ENCODE results near the gene MAP2K3.
"Not testable (repeated sequence)": the region's sequence is repeated elsewhere in the genome, so short reads cannot be mapped to it uniquely, and the experiment has no call there.

MAP2K3 gene

GRCh38 chr17:21324741-21325140, 40.2 kb downstream of the MAP2K3 start:
- FAIRE-seq; DNase-seq (ENCODE audit: low spot score): not testable (repeated sequence)

DNA sequence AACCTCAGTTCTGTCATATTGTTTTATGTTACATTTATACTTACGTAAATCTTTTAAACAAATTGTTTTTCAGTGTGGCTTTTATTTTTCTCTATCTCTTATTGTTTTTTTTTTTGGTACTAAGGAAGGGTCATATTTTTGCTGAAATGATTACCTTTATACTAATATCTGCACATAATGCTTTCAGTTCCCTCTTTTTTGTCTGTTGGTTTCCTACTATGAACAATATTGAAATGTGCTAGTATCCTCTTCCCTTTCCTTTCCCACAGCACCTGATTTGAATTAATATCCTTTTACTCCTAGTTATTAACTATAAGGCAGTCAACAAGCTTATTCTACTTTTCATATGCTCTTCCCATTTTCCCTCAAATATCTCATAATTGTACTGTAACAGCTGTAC, 43.4 kb downstream of the MAP2K3 start:
- FAIRE-seq; DNase-seq (ENCODE audit: low spot score): not testable (repeated sequence)

- not testable (repeated sequence) for DNase-seq (ENCODE audit: low spot score); FAIRE-seq
These were observed 44.3 kb downstream of the MAP2K3 start for GRCh38 chr17:21328778-21329177.

- DNase-seq (ENCODE audit: low spot score) (no peak), FAIRE-seq (no peak)
These were observed 46.1 kb downstream of the MAP2K3 start for GRCh38 chr17:21330436-21331160.

DNA sequence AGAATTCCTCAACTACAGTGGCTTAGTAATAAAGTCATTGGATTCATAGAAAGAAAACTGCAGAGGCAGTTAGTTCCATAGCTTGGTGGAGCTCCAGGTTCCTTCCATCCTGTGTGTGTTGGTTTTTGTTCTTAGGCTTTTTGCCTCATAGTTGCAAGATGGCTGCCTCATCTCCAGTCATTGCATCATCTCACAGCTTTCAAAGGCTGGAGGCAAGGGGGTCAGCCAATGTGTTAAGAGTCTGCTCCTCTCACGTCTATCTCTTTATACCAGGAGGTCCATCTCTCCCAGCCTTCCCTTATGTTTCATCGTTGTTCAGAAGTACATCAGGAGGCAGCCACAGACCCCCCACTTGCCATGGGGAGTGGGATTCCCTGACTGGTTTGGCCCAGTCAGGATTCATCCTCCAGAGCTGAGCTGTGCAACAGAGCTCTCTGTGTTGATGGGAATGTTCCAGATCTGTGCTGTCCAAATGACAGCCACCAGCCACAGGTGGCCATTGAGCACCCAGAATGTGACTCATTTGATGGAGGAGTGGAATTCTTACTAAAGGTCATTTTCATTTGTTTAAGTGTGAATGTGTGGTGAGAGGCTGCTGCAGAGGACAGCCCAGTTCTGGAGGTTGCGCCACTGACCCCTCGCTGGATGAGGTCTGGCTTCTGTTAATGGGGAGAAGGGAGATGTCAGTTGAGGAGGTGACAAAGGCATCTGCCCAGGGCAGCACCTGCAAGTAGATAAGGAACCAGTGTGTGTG, 52.2 kb downstream of the MAP2K3 start:
- DNase-seq (ENCODE audit: low spot score); FAIRE-seq: not testable (repeated sequence)

GRCh38 chr17:21337981-21338625, 53.6 kb downstream of the MAP2K3 start:
- FAIRE-seq: peak; percentile 17
- DNase-seq (ENCODE audit: low spot score): not testable (repeated sequence)

DNA sequence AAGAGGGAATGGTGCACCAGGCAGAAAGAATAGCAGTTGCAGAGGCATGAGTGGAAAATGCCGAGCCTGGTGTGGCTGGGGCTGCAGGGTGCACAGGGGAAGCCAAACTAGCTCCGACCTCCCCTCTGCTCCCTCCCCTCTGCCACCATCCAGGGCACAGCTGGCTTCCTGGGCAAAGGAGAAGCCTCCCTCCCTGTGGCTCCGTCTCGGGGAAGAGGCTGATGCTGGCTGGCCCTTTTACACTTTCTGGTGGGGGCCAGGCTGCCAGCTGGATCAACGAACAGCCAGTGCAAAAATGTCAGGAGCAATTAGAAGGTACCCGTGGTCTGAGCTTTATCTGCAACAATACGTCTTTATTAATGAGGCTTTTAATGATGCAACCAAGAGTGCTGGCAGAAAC, 54.5 kb downstream of the MAP2K3 start:
- FAIRE-seq: no peak

DNA sequence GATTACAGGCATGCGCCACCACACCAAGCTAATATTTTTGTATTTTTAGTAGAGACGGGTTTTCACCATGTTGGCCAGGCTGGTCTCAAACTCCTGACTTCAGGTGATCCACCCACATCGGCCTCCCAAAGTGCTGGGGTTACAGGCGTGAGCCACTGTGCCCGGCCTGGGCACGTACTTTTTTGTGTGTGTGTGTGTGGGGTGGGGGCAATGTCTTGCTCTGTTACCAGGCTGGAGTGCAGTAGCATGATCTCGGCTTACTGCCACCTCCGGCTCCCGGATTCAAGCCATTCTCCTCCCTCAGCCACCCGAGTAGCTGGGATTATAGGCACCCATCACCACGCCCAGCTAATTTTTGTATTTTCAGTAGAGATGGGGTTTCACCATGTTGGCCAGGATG, 55.1 kb downstream of the MAP2K3 start:
- not testable (repeated sequence) for DNase-seq (ENCODE audit: low spot score); FAIRE-seq

More for the DNA sequence above, 54.5 kb downstream of the MAP2K3 start:
- DNase-seq (ENCODE audit: low spot score): no peak

DNA sequence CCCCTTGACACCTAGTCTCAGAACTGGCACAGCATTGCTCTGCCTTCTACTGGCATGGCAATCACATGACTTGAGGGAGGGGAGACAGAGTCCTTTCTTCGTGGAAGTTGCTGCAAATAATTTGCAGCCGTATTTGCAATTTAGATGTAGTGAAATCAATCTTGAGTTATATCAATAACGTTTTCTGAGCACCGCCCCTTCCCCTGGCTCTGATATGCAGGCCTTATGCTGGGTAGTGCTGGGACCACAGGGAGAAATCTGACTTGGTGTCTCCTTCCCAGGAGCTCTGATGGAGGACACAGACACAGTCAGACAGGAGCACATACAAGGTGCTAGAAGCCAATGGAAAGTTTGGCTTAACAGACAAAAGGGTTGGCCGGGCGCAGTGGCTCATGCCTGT, 55.9 kb downstream of the MAP2K3 start:
- not testable (repeated sequence) for DNase-seq (ENCODE audit: low spot score)
- peak; percentile 27 for FAIRE-seq

- not testable (repeated sequence) for DNase-seq (ENCODE audit: low spot score)
- FAIRE-seq: peak; percentile 72
These were observed 56.8 kb downstream of the MAP2K3 start for GRCh38 chr17:21341279-21341678.

DNA sequence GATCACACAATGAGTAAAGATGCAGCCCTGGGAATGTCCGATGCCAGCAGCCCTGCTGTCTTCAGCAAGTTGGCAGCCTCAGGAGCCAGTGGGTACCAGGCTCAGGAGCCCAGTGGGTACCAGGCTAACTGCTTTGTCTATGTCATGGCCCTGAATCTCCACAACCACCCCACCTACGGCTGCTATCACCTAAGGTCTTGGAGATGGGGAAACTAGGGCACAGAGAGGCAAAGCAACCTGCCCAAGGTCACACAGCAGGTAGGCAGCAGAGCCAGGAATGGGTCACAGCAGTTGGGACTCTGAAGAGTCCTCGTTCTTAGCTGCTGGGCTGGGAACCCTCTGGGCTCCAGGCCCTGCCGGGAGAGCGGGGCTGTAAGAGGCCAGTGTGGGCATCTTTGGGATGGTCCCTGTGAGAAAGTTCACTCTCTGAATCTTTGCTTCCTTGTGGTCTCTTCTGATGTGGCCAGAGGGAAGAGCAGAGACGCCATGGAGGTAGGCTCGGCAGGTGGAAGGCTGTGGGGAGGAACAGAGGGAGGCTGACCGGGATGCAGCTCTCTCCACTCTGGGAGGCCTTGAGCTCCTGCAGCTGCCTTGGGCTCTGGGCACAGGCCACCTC, 57.5 kb downstream of the MAP2K3 start:
- DNase-seq (ENCODE audit: low spot score): not testable (repeated sequence)
- FAIRE-seq: peak; percentile 37

- DNase-seq (ENCODE audit: low spot score): not testable (repeated sequence)
- FAIRE-seq: peak; percentile 17
These were observed 58.8 kb downstream of the MAP2K3 start for GRCh38 chr17:21343061-21343949.

DNA sequence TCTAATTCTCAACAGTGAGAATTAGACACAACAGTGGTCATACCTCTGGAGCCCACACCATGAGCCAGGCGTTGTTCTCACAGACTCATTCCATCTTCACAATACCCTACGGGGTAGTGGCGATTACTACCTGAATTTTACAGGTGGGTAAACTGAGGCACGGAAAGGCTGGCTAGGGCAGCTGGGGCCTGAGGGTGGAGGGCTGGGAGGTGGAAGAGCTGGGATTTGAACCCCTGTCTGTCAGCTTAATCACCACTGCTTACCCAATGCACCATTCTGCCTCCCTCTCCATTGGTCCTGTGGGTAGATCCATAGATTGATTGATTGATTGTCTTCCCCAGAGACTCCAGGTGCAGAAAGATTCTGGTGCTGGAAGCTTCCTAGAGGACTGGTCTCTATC, 60.3 kb downstream of the MAP2K3 start:
- DNase-seq (ENCODE audit: low spot score); FAIRE-seq: not testable (repeated sequence)

GRCh38 chr17:21345236-21345635, 60.7 kb downstream of the MAP2K3 start:
- FAIRE-seq (peak; percentile 35), DNase-seq (ENCODE audit: low spot score) (no peak)

DNA sequence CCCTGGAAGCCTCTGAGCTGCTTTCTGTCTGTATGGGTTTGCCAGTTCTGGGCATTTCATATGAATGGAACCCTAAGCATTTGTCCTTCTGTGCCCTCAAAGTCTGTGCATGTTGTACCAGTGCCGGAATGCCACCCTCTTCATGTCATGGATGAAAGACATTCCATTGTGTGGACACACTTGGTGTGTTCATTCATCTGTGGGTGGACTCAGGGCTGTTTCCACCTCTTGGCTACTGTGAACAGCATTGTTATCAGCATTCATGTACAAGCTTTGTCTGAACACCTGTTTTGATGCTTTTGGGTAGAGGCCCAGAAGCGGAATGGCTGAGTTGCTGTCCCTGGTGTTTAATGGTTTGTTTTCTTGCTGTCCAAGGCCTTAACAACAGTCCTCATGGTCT, 61.6 kb downstream of the MAP2K3 start:
- FAIRE-seq: peak; percentile 94

GRCh38 chr17:21346651-21347250, 62.2 kb downstream of the MAP2K3 start:
- DNase-seq (ENCODE audit: low spot score): not testable (repeated sequence)
- FAIRE-seq: peak; percentile 59

More for the DNA sequence above, 61.6 kb downstream of the MAP2K3 start:
- not testable (repeated sequence) for DNase-seq (ENCODE audit: low spot score)

- FAIRE-seq: peak; percentile 85
- not testable (repeated sequence) for DNase-seq (ENCODE audit: low spot score)
These were observed 63.1 kb downstream of the MAP2K3 start for GRCh38 chr17:21347660-21348059.

- FAIRE-seq: peak; percentile 65
- DNase-seq (ENCODE audit: low spot score): not testable (repeated sequence)
These were observed 63.8 kb downstream of the MAP2K3 start for GRCh38 chr17:21348081-21348925.

GRCh38 chr17:21348926-21349261, 64.4 kb downstream of the MAP2K3 start:
- not testable (repeated sequence) for DNase-seq (ENCODE audit: low spot score)

More at GRCh38 chr17:21348926-21349261, 64.4 kb downstream of the MAP2K3 start:
- not testable (repeated sequence) for FAIRE-seq
